Mucosa of rectum (tissue), 2 donors: Measurements from ENCODE around the gene RFTN1.

Experiments
- H3K27ac ChIP-seq, 2 donors: one replicate each; pipeline ENCODE4 v1.7.0; 2013; ENCODE audit warnings: inconsistent platforms in 2 of 2, low read depth in 2 of 2, low read length in 2 of 2
- H3K27me3 ChIP-seq, 2 donors: one replicate each; pipeline ENCODE4 v1.7.0; 2013; ENCODE audit warnings: low read length in 2 of 2; ENCODE audit not compliant: control insufficient read depth in 2 of 2, insufficient read depth in 2 of 2
- H3K36me3 ChIP-seq, 2 donors: one replicate each; pipeline ENCODE4 v1.7.0; 2013; ENCODE audit warnings: low read length in 2 of 2; ENCODE audit not compliant: control insufficient read depth in 2 of 2, insufficient read depth in 2 of 2
- H3K4me1 ChIP-seq, 2 donors: one replicate each; pipeline ENCODE4 v1.7.0; 2013; ENCODE audit warnings: low read length in 2 of 2, mild to moderate bottlenecking in 1 of 2; ENCODE audit not compliant: control insufficient read depth in 2 of 2, insufficient read depth in 2 of 2
- H3K4me3 ChIP-seq, 2 donors: one replicate each; pipeline ENCODE4 v1.7.0; 2013; ENCODE audit warnings: low read length in 2 of 2
- H3K9ac ChIP-seq, 2 donors: one replicate each; pipeline ENCODE4 v1.7.0; 2013; ENCODE audit warnings: low read length in 2 of 2, low read depth in 1 of 2, mild to moderate bottlenecking in 1 of 2
- H3K9me3 ChIP-seq, 2 donors: one replicate each; pipeline ENCODE4 v1.7.0; 2013; ENCODE audit warnings: low read length in 2 of 2; ENCODE audit not compliant: control insufficient read depth in 2 of 2
- donor health status: healthy.
- donor health status: Normal muscosa, but diverticular disease.

The RFTN1 gene

DNA sequence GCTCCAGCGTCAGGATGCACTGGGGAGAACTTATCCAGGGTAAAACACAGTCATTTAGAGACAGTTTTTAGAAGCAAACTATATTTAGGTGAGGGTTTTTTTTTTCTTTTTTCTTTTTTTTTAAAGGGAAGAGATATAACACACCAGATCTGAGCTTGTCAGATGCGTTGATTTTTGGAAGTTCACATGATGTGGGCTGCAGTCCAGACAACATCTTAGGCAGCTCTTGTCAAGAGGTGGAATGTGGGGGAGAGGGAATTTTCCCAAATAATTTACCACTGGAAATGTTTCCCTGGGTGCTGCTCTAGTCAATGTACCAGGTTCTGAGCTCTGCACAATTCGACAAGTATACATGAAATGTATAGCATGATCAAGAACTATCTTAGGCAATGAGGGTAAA, 155.2 kb downstream of the RFTN1 start:
- Histone ChIP-seq H3K4me1 (no peaks in the 10 kb centered on the region), H3K9me3 (no peaks in the 10 kb centered on the region), H3K27ac (no peak overlapping the region), H3K27me3 (no peaks in the 10 kb centered on the region), H3K9ac (no peak overlapping the region), H3K4me3 (no peak overlapping the region), H3K36me3 (peaks cover 0 to 2% of the 10 kb centered on the region in 2 donors)

DNA sequence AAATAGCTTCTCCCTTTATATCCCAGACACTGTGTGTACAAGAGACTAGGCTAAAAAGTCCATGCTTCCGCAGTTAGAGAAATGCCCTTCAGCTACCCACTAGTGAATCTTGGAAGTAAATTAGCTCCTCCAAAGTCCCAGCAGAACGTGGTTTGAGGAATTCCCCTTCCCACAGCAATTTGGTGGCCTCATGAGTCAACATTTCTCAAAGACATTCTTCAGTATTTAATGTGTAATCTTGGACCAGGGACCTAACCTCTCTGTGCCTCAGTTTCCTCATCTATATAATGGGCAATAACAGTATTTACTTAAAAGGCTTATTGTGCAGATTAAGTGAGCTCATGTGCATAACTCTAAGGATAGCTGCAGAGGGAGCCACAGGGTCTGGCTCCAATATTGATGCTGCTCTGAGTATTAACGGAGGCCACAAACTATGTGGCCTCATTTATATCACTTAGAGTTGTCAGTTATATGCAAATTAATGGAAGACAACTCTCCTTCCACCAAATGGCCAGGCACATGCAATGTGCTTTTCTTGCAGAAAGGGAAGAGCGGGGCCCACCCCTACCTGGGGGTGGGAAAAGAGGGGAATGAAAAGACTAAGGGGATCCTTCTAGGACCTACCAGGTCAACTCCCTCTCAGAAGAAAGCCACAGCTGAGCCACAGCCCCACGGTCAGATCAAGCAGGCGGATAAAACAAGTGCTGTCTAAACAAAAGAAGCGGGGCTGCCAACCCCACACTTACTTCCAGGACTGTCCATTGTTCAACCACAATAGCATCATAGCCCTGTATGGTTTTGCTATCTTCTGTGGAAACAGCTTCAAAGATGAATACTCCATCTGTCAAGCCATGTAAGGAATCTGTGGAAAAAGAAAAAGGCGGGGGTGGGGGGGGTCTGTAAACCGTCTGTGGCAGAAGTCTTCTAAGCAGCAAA, 156.0 kb downstream of the RFTN1 start:
- Histone ChIP-seq H3K4me1 (no peaks in the 10 kb centered on the region), H3K36me3 (peaks cover 0 to 2% of the 10 kb centered on the region in 2 donors)

DNA sequence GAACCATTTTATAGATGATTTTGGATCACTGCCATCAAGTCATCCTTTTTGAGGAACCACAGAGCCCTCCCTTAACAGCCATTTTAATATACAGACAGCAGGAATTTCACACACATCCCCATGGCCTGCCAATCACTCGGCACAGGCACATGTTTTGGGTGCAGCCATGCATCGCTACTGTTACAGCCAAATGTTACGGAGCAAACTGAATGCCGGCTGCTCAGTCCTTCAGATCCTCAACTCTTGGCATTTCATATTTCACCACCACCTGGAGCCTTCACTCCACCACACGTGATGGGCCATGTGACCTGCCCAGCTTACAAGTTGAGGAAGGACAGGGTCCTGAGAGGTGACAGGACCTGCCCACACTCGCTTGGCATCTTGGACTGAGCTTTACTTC, 157.7 kb downstream of the RFTN1 start:
- H3K9ac ChIP-seq: no peak overlapping the region
- no peak overlapping the region for H3K4me3 ChIP-seq

More for the DNA sequence above, 156.0 kb downstream of the RFTN1 start:
- H3K9me3 ChIP-seq: no peaks in the 10 kb centered on the region
- no peaks in the 10 kb centered on the region for H3K27me3 ChIP-seq
- H3K4me3 ChIP-seq: no peak overlapping the region
- no peak overlapping the region for H3K27ac ChIP-seq
- no peak overlapping the region for H3K9ac ChIP-seq

DNA sequence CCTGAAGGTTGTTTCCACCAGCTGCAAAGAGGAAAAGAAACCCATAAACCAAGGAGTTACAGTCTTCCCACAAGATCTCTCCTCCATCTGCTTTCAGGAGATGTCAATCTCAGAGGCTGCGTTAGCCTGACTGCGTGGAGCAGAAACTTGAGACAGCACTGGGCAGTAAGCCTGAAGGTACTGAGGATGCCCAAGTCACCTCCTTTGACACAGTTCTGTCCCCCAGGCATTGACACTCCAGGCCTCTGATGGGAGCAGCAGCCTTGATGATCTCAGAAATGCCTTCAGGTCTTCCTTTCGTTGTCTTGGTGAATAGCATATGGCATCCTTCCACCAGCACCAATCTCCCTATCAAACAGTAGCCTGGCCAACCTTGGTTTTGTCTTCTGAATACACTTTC, 159.2 kb downstream of the RFTN1 start:
- no peaks in the 10 kb centered on the region for H3K27me3 ChIP-seq
- no peak overlapping the region for H3K4me3 ChIP-seq
- H3K9ac ChIP-seq: no peak overlapping the region
- no peaks in the 10 kb centered on the region for H3K9me3 ChIP-seq
- peaks cover under 1 to 2% of the 10 kb centered on the region in 2 donors for H3K36me3 ChIP-seq
- no peaks in the 10 kb centered on the region for H3K4me1 ChIP-seq
- H3K27ac ChIP-seq: no peak overlapping the region

More for the DNA sequence above, 157.7 kb downstream of the RFTN1 start:
- H3K27ac ChIP-seq: no peak overlapping the region
- H3K9me3 ChIP-seq: no peaks in the 10 kb centered on the region
- H3K4me1 ChIP-seq: no peaks in the 10 kb centered on the region
- peaks cover 0 to 2% of the 10 kb centered on the region in 2 donors for H3K36me3 ChIP-seq
- no peaks in the 10 kb centered on the region for H3K27me3 ChIP-seq

DNA sequence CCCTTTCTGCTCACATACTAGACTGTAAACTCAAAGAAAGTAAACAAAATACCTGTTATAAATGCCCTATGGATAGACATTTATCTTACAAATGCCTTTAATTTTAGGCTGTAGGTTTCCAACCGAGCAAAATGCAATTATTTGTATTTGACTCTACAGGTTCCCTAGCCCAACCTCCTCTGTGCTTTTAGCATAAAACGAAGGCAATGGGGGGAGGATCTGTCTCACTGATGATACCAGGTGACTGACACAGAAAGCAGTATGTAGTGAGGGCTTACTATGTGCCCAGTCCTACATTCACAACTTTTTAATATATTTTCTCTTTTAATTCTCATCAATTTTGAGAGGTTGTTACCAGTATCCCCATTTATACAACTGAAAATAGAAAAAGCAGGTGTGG, 161.1 kb downstream of the RFTN1 start:
- Histone ChIP-seq H3K9me3 (no peaks in the 10 kb centered on the region), H3K27ac (no peak overlapping the region), H3K4me1 (no peaks in the 10 kb centered on the region), H3K9ac (no peak overlapping the region), H3K4me3 (no peak overlapping the region), H3K36me3 (peaks cover 2 to 4% of the 10 kb centered on the region in 2 donors), H3K27me3 (no peaks in the 10 kb centered on the region)

DNA sequence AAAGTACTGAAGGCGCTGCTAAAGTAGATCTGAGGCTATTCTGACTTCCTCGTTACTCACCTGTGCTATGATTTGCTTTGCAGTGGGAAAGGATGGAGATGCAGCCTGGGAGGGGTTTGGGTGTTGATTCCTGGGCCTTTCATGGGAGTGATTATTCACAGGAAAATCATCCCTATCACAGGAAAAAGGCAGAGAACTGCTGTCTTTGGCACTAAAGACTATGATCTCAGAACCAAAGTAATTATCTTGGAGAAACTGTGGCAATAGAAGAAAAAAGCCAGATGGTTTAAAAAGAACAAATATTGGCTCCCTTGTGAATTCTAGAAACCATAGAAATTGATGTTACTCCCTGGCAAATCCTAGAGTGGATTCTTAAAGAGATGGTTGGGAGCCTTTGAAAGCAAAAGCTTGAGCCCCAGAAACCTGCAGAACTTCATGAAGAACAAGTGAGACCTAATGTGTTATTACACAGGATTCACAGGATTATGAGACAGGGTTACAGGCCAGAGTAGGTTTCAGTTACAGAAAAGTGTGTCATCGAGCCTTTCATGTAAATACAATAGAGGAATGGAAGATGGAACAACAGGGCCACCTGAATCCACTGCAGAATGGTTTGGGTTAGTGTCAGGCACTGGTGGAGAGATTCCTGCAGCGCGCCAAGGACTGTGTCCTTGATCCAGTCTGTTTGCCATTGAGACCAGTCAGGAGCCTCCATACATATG, 162.7 kb downstream of the RFTN1 start:
- H3K4me1 ChIP-seq: no peaks in the 10 kb centered on the region
- no peaks in the 10 kb centered on the region for H3K27me3 ChIP-seq
- no peak overlapping the region for H3K27ac ChIP-seq
- no peak overlapping the region for H3K9ac ChIP-seq
- peaks cover 0 to 8% of the 10 kb centered on the region in 2 donors for H3K36me3 ChIP-seq
- no peaks in the 10 kb centered on the region for H3K9me3 ChIP-seq
- no peak overlapping the region for H3K4me3 ChIP-seq

DNA sequence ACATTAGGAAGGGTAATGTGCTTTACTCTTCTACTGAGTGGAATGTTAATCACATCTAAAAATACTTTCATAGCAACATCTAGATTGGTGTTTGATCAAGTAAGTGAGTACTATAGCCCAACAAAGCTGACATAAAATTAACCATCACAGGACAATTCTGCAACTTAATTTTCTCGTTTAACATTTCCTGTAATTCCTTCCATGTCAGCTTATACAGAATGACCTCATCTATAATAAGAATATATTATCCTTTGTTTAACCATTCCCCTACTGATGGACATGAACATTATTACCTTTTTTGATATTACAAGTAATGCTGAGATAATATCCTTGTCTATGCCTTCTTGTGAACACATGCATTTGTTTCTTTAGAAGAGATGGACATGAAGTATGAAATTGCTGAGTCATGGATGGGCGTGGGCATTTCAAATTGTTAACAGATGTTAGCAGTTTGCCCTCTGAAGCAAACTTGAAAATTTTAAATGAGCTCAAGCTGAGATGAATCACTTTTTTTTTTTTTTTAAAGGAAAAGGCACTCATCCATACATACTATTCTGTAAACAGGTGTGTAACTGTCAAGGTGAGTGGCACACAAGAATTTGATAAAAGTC, 163.4 kb downstream of the RFTN1 start:
- Histone ChIP-seq H3K9ac (no peak overlapping the region), H3K9me3 (no peaks in the 10 kb centered on the region), H3K27ac (no peak overlapping the region), H3K4me3 (no peak overlapping the region), H3K4me1 (no peaks in the 10 kb centered on the region), H3K36me3 (peaks cover 3 to 11% of the 10 kb centered on the region in 2 donors), H3K27me3 (no peaks in the 10 kb centered on the region)

DNA sequence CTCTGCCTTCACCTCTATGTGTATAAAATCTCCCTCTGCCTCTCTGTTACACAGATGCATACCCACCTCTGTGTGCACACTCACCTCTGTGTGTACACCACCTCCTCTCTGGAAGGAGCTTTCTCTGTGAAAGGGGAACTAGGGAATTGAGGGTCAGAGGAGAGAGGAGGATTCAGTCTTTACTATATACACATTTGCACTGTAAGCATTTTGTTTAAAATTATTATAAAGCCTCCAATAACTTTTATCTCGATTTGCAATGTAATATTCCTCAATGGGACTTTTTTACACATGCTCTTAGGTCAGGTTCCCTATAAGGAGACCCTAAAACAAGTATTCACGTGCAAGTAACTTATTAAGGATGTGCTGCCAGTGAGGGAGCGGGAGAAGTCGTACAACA, 166.0 kb downstream of the RFTN1 start:
- no peak overlapping the region for H3K4me3 ChIP-seq
- peaks cover 3 to 16% of the 10 kb centered on the region in 2 donors for H3K36me3 ChIP-seq
- H3K9me3 ChIP-seq: no peaks in the 10 kb centered on the region
- H3K9ac ChIP-seq: no peak overlapping the region
- H3K27me3 ChIP-seq: no peaks in the 10 kb centered on the region
- H3K4me1 ChIP-seq: no peaks in the 10 kb centered on the region
- no peak overlapping the region for H3K27ac ChIP-seq

DNA sequence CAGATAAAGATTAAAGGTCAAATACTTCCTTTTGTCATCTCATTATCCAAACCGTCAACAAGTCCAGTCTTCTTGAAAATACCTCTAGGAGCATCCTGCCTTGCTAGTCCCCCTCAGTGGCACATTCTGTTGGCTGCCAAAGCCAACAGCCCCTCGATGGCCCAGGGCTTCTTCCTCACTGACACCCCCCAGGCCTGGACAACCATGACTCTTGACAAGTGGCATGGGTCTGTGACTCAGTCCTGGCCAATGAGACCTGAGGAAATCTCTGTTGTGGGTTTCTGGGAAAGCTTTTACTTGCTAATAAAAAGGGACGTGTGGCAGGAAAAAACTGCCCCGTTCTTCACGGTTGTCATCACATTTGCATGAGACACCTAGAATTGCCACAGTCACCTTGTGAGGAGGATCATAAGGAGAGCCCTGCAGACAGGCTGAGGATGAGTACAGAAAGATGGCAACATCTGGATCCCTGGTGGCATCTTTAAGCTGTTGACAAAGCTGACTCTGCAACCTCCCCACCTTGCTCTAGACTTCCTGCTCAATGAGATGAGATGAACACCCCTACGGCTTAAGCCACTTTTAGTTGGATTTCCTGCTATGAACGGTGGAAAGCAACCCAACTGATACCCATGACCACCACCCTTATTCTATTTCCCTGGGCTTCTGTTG, 167.0 kb downstream of the RFTN1 start:
- Histone ChIP-seq H3K27me3 (no peaks in the 10 kb centered on the region), H3K36me3 (peaks cover 3 to 16% of the 10 kb centered on the region in 2 donors), H3K4me3 (no peak overlapping the region), H3K9ac (no peak overlapping the region), H3K9me3 (no peaks in the 10 kb centered on the region), H3K27ac (no peak overlapping the region), H3K4me1 (no peaks in the 10 kb centered on the region)
